ENCODE results near the gene SLC7A5. TPM values are rescaled to one million over a fixed set of nuclear protein-coding genes. Genes with fewer than 3 reads are reported as not detected.

SLC7A5 gene
- total and polyA plus RNA-seq, 2 donors (not counting 3 experiments of a cell fraction or from before 2014, with no cell fraction given): 14.1 to 29.2 TPM

GRCh38 chr16:87881324-87882200 lies 12.3 kb upstream of the SLC7A5 start:
- H3K4me1 ChIP-seq (ENCODE audit: control insufficient read depth, extremely low read depth, insufficient read depth, low read length): no peaks in the 10 kb centered on the region
- FAIRE-seq (peak; percentile 24), DNase-seq (ENCODE audit: low read depth, low spot score) (no peak)
- no peaks in the 10 kb centered on the region for H3K9me1 ChIP-seq (replicated peaks; ENCODE audit: control insufficient read depth, extremely low read depth, insufficient read depth, low read length)
- dilution Hi-C loops (cut with MboI; ENCODE audit: extremely low pct_ligation_motif_present, low sequenced_read_pairs): no loop called here
- BruUV-seq (replicated peaks): no TSS peak
- TF ChIP-seq GATA2 (IDR thresholded peaks at IDR 0.05; ENCODE audit: insufficient read depth, insufficient read length, low read depth, low read length): no peak
- no peak overlapping the region for H3K4me2 ChIP-seq (ENCODE audit: insufficient read depth, low read length)
- H4K20me1 ChIP-seq (replicated peaks; ENCODE audit: control insufficient read depth, extremely low read depth, insufficient read depth, low read length): no peaks in the 10 kb centered on the region
- H3K27me3 ChIP-seq (ENCODE audit: control insufficient read depth in 2 of 2, insufficient read depth in 2 of 2, low read length in 2 of 2): peaks cover 4 to 6% of the 10 kb centered on the region in 2 experiments
- no peak overlapping the region for H3K27ac ChIP-seq (ENCODE audit: insufficient read depth, low read depth, low read length)
- intact Hi-C loops (cut with micrococcal nuclease): no loop called here
- ChIA-PET POLR2A (no interaction called here), CTCF (interaction anchor here (1.2 to 1.8 kb wide), 2 partner anchors 10 to 102 kb away, joined by 4 to 7 read pairs; no protein-coding TSS in a partner anchor)
- H2AFZ ChIP-seq (ENCODE audit: low read depth, low read length): no peak overlapping the region
- H3K79me2 ChIP-seq (ENCODE audit: control insufficient read depth, insufficient read depth, low read length): no peaks in the 10 kb centered on the region
- no peak overlapping the region for H3K4me3 ChIP-seq (replicated peaks in 1 of 3; ENCODE audit: insufficient read depth in 1 of 3, low read depth in 1 of 3, low read length in 3 of 3)
- H3K36me3 ChIP-seq (ENCODE audit: control insufficient read depth in 2 of 2, extremely low read depth in 1 of 2, insufficient read depth in 2 of 2, low read length in 2 of 2): no peaks in the 10 kb centered on the region
- no peak overlapping the region for H3K9ac ChIP-seq (replicated peaks; ENCODE audit: extremely low read depth, insufficient read depth, low read length)
- H3K9me3 ChIP-seq (replicated peaks; ENCODE audit: control insufficient read depth, insufficient read depth, low read length): no peaks in the 10 kb centered on the region

- no peak for FAIRE-seq
Observed at GRCh38 chr16:87880117-87880696, 10.9 kb upstream of the SLC7A5 start.

More at GRCh38 chr16:87880117-87880696, 10.9 kb upstream of the SLC7A5 start:
- Histone ChIP-seq H3K36me3 (ENCODE audit: control insufficient read depth in 2 of 2, extremely low read depth in 1 of 2, insufficient read depth in 2 of 2, low read length in 2 of 2) (no peaks in the 10 kb centered on the region), H3K27me3 (ENCODE audit: control insufficient read depth in 2 of 2, insufficient read depth in 2 of 2, low read length in 2 of 2) (peaks cover 6 to 7% of the 10 kb centered on the region in 2 experiments), H3K79me2 (ENCODE audit: control insufficient read depth, insufficient read depth, low read length) (no peaks in the 10 kb centered on the region), H3K9me3 (replicated peaks; ENCODE audit: control insufficient read depth, insufficient read depth, low read length) (no peaks in the 10 kb centered on the region), H3K4me2 (ENCODE audit: insufficient read depth, low read length) (no peak overlapping the region), H3K9me1 (replicated peaks; ENCODE audit: control insufficient read depth, extremely low read depth, insufficient read depth, low read length) (no peaks in the 10 kb centered on the region), H3K9ac (replicated peaks; ENCODE audit: extremely low read depth, insufficient read depth, low read length) (no peak overlapping the region), H3K4me3 (replicated peaks in 1 of 3; ENCODE audit: insufficient read depth in 1 of 3, low read depth in 1 of 3, low read length in 3 of 3) (no peak overlapping the region), H3K27ac (ENCODE audit: insufficient read depth, low read depth, low read length) (no peak overlapping the region), H4K20me1 (replicated peaks; ENCODE audit: control insufficient read depth, extremely low read depth, insufficient read depth, low read length) (no peaks in the 10 kb centered on the region), H3K4me1 (ENCODE audit: control insufficient read depth, extremely low read depth, insufficient read depth, low read length) (no peaks in the 10 kb centered on the region), H2AFZ (ENCODE audit: low read depth, low read length) (no peak overlapping the region)
- ChIA-PET POLR2A (no interaction called here), CTCF (interaction anchor here (1.2 kb wide), 1 partner anchor 9 kb away, joined by 4 read pairs; no protein-coding TSS in a partner anchor)
- TF ChIP-seq GATA2 (IDR thresholded peaks at IDR 0.05; ENCODE audit: insufficient read depth, insufficient read length, low read depth, low read length) (no peak), CTCF (IDR thresholded peaks at IDR 0.05; ENCODE audit: extremely low read depth in 1 of 2, insufficient read depth in 1 of 2, low read depth in 1 of 2, low read length in 2 of 2) (no peak), FOS (IDR thresholded peaks at IDR 0.05; ENCODE audit: borderline replicate concordance, insufficient read depth, low read length) (no peak), POLR2AphosphoS5 (IDR thresholded peaks at IDR 0.05; ENCODE audit: insufficient read depth, low read depth, low read length) (no peak), MYC (IDR thresholded peaks at IDR 0.05; ENCODE audit: low read depth, low read length) (no peak), EZH2 (IDR thresholded peaks at IDR 0.05; ENCODE audit: borderline replicate concordance, low read depth, low read length, severe bottlenecking) (no peak), POLR2A (IDR thresholded peaks at IDR 0.05; ENCODE audit: low read depth, low read length) (no peak), MAX (IDR thresholded peaks at IDR 0.05; ENCODE audit: insufficient read depth, insufficient read length) (no peak), JUN (IDR thresholded peaks at IDR 0.05; ENCODE audit: borderline replicate concordance, insufficient read depth, insufficient read length, low read depth) (no peak)
- no peak for DNase-seq (ENCODE audit: low read depth, low spot score)
- intact Hi-C loops (cut with micrococcal nuclease) (no loop called here), dilution Hi-C loops (cut with MboI; ENCODE audit: extremely low pct_ligation_motif_present, low sequenced_read_pairs) (no loop called here)
- no TSS peak for BruUV-seq (replicated peaks)
